HK-2 (cell line): ENCODE measurements around the gene KRTAP10-4.
"Not testable (repeated sequence)": the region's sequence is repeated elsewhere in the genome, so short reads cannot be mapped to it uniquely, and the experiment has no call there.

Source experiments
- DNase-seq: peaks from one replicate; pipeline ENCODE4 v3.0.0-alpha.2; 2018; ENCODE audit not compliant: unreplicated experiment

Gene KRTAP10-4

DNA sequence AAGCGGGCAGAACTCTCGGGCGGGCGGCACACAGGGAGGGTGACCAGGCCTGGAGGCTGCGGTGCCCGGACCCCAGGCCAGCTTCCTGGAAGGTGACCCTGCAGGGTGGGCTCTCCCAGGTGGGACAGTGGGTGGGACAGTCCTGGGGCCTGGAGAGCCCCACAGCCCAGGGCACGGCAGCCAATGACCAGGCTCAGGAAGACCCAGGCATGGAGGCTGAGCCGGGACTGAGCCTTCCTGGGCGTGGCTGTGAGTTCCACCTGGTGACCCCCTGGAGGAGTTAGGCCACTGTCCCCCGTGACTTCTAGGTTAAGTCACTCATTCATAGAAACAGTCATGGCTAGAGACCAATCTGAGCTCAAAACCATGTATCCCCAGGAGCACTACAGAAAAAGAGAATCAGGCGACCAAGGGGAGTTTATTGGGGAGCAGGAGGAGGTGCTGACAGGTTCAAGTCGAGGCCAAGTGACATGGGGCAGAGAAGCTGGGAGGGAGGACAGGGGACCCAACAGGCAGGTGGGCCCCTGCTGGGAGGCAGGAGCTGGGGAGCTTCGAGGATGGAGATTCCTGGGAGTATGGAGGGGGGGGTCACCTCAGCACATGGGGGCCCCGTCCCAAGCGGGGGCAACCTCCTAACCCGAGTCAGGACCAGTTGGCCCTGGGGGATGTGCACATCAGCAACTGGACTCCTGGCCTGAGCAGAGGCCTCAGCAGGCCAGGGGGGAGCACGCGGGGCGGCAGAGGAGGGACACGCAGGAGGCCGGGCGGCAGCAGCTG lies 5.7 kb downstream of the KRTAP10-4 start:
- DNase-seq = no peak

DNA sequence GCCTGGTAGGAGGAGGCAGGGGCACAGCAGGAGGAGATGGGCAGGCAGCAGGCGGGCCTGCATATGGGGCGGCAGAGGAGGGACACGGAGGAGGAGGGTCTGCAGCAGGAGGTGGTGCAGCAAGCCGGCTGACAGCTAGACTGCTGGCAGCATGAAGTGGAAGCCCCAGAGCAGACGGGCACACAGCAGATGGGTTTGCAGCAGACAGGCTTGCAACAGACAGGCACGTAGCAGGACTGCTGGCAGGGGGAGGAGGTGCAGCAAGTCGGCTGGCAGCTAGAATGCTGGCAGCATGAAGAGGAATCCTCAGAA lies 6.3 kb downstream of the KRTAP10-4 start:
- DNase-seq = no peak

DNA sequence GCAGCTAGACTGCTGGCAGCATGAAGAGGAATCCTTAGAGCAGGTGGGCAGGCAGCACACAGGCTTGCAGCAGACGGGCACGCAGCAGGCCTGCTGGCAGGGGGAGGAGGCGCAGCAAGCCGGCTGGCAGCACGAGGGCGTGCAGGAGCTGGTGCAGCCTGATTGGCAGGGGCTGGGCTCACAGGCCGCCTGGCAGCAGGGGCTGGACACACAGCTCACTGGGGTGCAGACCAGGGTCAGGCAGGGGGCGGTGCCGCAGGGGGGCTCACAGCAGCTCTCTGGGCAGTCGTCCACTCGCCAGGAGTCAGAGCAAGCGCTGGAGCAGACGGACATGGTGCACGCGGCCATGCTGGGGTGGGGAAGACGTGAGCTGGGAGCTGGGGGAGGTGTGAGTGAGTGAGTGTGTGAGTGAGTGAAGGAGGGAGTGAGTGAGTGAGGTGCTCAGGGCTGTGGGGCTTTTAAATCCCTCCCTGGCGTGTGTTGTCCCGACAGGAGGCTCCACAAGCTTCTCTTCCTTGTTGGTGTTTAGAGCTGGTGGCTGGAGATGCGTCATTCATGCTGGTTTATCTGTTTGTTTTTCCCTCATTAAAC lies 6.8 kb downstream of the KRTAP10-4 start, which contains the start of gene KRTAP10-5:
Gene KRTAP10-5 (minus strand): TSS at position 374 of the 591 bp plus-strand sequence. CDS start 26 bp downstream, at position 348.
- DNase-seq = not testable (repeated sequence)

DNA sequence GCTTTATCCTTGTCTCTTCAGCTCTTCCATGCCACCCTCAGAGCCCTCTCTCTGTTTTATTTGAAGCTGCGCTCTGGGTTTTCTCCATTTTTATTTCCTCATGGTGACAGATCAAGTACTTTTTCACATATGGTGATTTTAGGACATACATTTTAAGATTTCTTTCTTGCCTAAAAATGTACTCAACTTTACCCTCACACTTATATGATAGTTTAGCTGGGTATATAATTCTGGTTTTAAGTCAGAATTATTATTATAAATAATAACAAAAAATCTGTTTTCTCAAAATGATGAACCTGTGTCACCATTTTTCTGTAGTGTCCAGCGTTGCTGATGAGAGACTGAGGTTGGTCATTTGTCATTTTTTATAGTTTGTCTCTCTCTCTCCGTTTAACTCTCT lies 7.6 kb downstream of the KRTAP10-4 start:
- DNase-seq = no peak

DNA sequence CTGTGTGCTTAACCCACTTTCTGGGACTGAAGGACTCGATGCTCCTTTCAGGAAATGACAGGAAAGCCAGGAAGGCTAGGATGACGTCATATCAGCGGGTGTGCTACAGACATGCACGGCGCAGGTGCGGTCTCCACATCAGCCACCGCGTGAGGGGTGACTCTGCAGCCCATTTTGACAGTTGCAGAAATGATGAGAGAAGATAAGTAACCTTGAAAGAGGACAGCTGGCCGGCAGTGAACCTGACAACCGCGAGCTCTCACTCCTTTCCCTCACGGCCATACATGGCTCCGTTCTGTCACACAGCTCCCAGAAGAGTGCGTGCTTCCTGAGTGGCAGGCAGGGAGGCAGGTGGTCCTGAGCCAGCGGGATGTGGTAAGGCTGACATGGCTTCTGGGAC lies 8.5 kb downstream of the KRTAP10-4 start:
- no peak for DNase-seq

DNA sequence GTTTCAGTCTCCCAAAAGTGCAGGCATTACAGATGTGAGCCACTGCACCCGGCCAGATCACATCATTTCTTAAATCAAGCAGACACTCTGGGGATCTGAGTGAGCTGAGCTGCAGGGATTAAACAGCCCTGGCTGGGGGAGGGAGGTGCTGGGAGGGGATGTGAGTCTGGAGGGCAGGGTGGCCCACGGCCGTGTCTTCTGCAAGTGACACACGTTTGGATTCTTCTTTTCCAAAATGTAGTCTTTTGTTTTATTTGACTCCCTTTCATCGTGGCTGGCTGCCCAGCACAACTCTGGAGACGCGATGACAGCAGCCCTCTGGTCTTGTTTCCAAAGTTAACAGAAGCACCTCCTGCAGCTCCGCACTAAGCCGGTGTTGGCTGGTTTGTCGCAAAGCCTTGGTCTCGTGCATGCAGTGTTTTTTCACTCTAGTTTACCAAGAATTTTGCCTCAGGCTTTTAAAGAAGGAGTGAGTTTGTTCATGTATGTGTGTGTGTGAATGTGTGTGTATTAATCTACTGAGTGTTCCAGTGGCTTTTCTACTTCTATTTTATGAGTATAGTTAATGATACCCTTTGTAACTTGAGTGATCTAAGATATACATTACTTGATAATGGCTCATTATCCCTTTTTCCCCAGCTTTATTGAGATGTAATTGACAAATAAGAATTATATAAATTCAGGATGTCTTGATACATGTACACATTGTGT lies 9.7 kb downstream of the KRTAP10-4 start:
- no peak for DNase-seq

DNA sequence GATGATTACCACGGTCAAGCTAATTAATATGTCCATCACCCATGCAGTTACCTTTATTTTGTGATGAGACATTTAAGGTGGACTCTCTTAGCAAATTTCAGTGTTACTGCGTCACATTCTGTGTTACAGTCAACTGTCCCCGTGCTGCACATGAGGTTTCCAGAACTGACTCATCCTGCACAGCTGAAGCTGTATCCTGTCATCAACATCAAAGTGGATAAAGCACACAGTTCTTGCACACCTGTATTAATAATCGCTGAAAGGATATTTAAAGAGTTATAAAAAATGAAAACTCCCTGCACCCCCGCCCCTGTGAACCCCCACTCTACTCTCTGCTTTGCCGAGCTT lies 10.2 kb downstream of the KRTAP10-4 start:
- no peak for DNase-seq

- DNase-seq = no peak
These were observed 12.4 kb downstream of the KRTAP10-4 start for GRCh38 chr21:44585892-44586291.

- DNase-seq = no peak
These were observed 15.6 kb downstream of the KRTAP10-4 start for GRCh38 chr21:44589094-44589493.

DNA sequence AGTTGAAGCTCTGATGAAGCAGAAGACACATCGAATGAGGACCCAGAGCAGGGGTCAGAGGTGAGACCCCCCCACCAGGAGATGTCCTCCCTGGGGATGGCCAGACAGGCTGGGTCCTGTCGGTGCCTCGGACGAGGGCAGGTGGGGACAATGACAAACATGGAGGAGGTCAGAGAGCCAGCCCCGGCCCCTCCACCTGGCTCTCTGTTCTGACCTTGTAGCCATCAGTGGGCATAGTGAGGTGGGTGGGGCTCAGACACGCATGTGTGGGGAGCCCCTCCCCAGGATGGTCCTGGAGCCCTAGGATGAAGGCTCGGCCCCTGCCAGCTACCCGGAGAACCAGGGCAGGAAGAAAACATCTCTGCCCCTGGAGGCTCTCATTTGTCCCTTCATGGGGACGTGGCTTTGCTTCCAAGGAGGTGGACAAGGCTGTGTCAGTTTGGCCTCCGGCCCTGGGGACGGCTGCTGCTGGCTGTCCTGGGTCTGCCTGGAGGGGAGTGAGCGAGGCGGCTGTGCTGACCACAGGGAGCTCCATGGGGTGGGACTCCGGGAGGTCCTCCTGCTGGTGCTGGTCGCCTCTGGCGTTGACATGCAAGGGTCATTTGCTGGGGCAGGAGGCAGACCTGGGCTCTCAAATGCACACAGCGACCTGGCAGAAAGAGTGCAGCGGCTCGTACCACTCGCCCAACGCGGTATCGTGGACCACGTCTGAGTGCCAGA lies 16.2 kb downstream of the KRTAP10-4 start:
- DNase-seq = no peak

DNA sequence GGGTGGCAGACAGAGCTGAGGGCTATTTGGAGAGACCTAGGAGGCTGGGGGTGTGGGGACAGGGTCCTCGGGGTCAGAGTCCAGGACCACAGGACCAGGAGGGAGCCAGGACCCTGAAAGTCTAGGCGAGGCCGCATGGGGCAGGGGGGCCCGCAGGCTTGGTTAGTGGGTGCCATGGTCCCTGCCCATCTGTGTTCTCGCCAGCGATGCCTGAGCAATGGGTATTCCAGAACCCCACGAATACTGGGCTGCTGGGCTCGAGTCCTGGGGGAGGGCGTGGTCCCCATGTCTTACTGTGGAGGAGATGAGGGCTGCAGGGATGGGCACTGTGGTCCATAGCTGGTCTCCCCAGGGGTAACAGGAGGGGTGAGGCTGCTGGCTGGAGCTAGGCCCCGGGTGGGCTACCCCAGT lies 16.8 kb downstream of the KRTAP10-4 start:
- DNase-seq = no peak

GRCh38 chr21:44590897-44591800 lies 17.6 kb downstream of the KRTAP10-4 start:
- not testable (repeated sequence) for DNase-seq

- not testable (repeated sequence) for DNase-seq
These were observed 18.2 kb downstream of the KRTAP10-4 start for GRCh38 chr21:44591801-44592130.

DNA sequence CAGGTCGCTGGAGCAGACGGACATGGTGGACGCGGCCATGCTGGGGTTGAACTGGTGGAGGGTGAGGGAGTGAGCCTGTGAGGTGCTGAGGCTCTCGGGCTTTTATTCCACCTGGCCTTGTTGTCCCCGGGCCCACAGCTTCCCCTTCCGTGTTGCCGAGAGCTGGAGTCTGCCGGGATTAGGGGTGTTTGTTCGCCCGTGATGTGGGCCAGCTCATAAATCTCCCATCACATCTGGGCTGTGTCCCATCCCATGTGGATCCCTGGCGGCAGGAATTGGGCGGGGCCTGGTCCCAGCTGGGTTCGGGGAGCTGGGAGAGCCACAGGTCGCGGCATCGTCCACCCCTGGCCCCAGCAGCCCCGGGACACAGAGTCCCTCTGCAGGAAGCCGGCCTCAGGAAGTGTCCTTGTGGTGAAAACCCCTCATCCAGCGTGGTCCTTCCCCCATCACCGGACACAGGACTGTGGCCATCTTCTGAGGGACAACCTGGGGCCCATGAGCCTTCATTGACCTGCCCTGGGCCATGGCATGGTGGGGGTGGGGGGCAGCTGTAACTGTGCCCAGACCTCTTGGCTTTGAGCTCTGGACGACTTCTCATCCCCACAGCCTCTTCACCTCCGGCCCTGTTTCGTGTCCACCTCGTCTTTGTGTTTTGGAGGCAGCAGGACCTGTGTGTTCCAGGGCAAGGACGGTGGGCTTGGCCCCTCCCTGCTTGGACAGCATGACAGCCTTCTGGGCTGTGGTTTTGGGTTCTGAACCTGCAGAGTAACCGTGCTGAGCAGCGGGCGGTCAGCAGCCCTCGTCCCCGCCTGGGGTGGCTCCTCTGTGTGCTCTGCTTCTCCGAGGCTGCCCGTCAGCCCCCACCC lies 19.1 kb downstream of the KRTAP10-4 start, which contains the start of gene KRTAP10-6:
Gene KRTAP10-6 (minus strand): TSS at position 60 of the 866 bp plus-strand sequence. CDS start 21 bp downstream, at position 39.
- no peak for DNase-seq

- no peak for DNase-seq
These were observed 20.3 kb downstream of the KRTAP10-4 start for GRCh38 chr21:44593598-44594405.

DNA sequence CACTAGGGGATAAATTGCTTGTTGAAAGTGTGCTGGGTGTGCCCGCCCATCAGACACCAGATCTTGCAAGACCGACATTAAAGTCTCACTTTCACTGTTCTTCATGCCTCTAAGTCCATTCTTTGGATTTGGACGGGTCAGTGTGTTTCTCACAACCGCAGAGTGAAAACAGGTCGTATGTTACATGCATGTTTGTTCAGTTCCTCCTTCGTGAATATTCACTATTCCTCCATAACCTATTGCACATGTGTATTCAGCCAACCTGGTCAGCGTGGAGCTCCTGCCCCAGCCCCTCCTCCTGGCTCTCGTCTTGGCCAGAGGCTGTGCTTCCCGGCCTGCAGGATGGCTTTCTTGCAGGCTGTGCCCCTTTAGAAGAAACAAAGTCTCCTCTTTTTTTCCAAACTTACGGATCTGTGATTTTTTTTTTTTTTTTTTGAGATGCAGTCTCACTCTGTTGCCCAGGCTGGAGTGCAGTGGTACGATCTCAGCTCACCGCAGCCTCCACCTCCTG lies 20.9 kb downstream of the KRTAP10-4 start:
- DNase-seq = no peak

- no peak for DNase-seq
These were observed 22.0 kb downstream of the KRTAP10-4 start for GRCh38 chr21:44595524-44595923.

- DNase-seq = peak; percentile 30
These were observed 22.7 kb downstream of the KRTAP10-4 start for GRCh38 chr21:44596068-44596725.

- no peak for DNase-seq
These were observed 24.5 kb downstream of the KRTAP10-4 start for GRCh38 chr21:44598061-44598460.
